Natural killer cell treated with Interleukin-12 subunit alpha and Interleukin-12 subunit beta and Interleukin-15 and Interleukin-18, amount 100 ng/mL, for 72 hours (primary cell): ENCODE data around the gene SEMA3C. TPM values are rescaled to one million over a fixed set of nuclear protein-coding genes. Genes with fewer than 3 reads are reported as not detected.

ENCODE experiments used
- ATAC-seq, 2 donors: fragments of 150-1000 bp; cut with Tn5 transposase in 1 of 2; sonication (Bioruptor Pico), chemical (Tn5 transposase) in 1 of 2; 2 replicates each; pipeline ENCODE4 v1.10.0; 2021
- DNase-seq: peaks from one replicate; pipeline ENCODE4 v3.0.0; 2022; ENCODE audit warnings: low spot score
- H3K27ac Mint-ChIP-seq, 2 donors: 1 replicate in 1 of 2; 2 replicates in 1 of 2; pipeline ENCODE4 v1.8.0; 2022; ENCODE audit warnings: mixed read lengths in 2 of 2, mild to moderate bottlenecking in 1 of 2, moderate library complexity in 1 of 2
- H3K27me3 Mint-ChIP-seq, 2 donors: 1 replicate in 1 of 2; 2 replicates in 1 of 2; pipeline ENCODE4 v1.8.0; 2022; ENCODE audit warnings: mixed read lengths in 2 of 2
- H3K36me3 Mint-ChIP-seq: one replicate; pipeline ENCODE4 v1.8.0; 2022; ENCODE audit warnings: mixed read lengths
- H3K4me1 Mint-ChIP-seq, 2 donors: 1 replicate in 1 of 2; 2 replicates in 1 of 2; pipeline ENCODE4 v1.8.0; 2022; ENCODE audit warnings: low read depth in 2 of 2, mixed read lengths in 2 of 2, mild to moderate bottlenecking in 1 of 2
- H3K4me3 Mint-ChIP-seq: one replicate; pipeline ENCODE4 v1.8.0; 2022; ENCODE audit warnings: mixed read lengths
- H3K9me3 Mint-ChIP-seq: 2 replicates; pipeline ENCODE4 v1.8.0; 2022; ENCODE audit warnings: mixed read lengths
- total RNA-seq, 2 donors: library from RNA; stranded (reverse); gene quantifications; one replicate each; pipeline ENCODE4 v1.2.3, GENCODE V29; 2022

Gene SEMA3C
- total RNA-seq, 2 donors from 2014 or later = 1.1 TPM; not detected in 1

DNA sequence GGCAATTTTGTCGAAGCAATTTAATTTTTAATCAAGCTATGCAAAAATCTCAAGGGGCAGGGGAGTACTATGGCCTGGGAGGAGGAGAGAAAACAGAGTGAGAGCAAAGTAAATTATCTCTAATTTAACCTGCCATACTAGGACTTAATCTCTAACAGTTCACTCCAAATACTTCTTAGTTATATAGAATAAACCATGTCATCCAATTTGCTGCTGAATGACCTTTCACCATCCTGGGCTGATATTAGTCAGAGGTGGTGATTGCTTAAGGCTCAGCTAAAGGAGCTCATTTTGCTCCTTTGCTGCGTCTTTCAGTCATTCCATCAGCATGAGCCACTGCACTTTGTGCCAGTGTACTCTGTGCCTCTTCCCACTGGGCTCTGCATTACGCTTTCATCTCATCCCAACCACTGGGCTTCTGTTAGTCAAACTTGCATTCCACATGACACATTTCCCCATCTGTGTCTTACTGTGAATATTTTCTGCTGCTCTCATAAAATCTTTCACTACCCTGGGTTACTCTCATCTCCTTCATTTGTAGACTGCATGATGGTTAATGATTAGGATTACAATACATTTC lies 196.1 kb downstream of the SEMA3C start:
- no peaks in the 10 kb centered on the region for H3K4me1 Mint-ChIP-seq
- H3K27me3 Mint-ChIP-seq = no peaks in the 10 kb centered on the region
- no peaks in the 10 kb centered on the region for H3K36me3 Mint-ChIP-seq
- peaks cover 3% of the 10 kb centered on the region for H3K9me3 Mint-ChIP-seq
- no peak overlapping the region for H3K4me3 Mint-ChIP-seq
- DNase-seq = no peak
- H3K27ac Mint-ChIP-seq = no peak overlapping the region
- ATAC-seq = no peak

- H3K36me3 Mint-ChIP-seq = no peaks in the 10 kb centered on the region
- H3K4me1 Mint-ChIP-seq = no peaks in the 10 kb centered on the region
- H3K4me3 Mint-ChIP-seq = no peak overlapping the region
- no peak overlapping the region for H3K27ac Mint-ChIP-seq
- H3K27me3 Mint-ChIP-seq = no peaks in the 10 kb centered on the region
- DNase-seq = no peak
- peaks cover 3% of the 10 kb centered on the region for H3K9me3 Mint-ChIP-seq
- ATAC-seq = no peak
Measured at GRCh38 chr7:80721883-80722615, 196.8 kb downstream of the SEMA3C start.

DNA sequence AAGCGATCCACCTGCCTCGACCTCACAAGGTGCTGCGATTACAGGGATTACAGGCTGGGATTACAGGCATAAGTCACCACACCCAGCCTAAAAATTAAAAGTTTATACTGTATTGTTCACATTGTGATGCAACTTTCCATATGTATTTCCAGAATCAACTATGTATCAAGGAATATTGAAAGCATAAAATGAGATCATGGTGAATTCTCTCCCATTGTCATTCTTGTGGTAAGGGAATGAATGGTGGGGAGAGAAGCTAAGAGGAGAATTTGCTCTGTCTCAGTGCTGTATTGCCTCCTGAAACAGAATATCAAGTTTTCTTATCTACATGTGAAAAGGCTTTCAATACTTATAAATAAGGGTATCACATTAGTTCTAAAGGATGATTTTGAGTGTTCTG lies 198.7 kb downstream of the SEMA3C start:
- DNase-seq = no peak
- no peaks in the 10 kb centered on the region for H3K4me1 Mint-ChIP-seq
- H3K27ac Mint-ChIP-seq = no peak overlapping the region
- no peak for ATAC-seq
- no peak overlapping the region for H3K4me3 Mint-ChIP-seq
- H3K36me3 Mint-ChIP-seq = no peaks in the 10 kb centered on the region
- H3K27me3 Mint-ChIP-seq = no peaks in the 10 kb centered on the region
- peaks cover 3% of the 10 kb centered on the region for H3K9me3 Mint-ChIP-seq

DNA sequence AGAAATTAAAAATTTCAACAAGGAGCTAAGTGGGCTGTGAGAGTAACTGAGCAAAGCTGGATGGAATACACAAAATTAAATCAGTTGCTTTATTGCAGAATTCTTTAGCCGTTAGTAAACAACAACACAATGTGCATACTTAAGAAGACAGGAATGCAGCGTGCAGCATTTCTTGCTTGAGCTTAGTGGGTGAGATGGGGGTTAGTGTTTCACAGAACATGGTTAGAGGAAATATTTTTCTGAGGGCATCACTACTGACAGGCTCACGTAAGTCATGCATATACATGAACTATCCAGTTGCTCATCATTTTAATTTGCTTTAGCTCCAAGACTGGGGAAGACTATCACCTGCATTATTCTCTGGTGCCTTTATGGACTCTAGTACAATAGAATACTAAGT lies 199.6 kb downstream of the SEMA3C start:
- Mint-ChIP-seq H3K9me3 (peaks cover 3% of the 10 kb centered on the region), H3K36me3 (no peaks in the 10 kb centered on the region), H3K4me1 (no peaks in the 10 kb centered on the region), H3K4me3 (no peak overlapping the region), H3K27ac (no peak overlapping the region), H3K27me3 (no peaks in the 10 kb centered on the region)
- DNase-seq = no peak
- ATAC-seq = no peak

DNA sequence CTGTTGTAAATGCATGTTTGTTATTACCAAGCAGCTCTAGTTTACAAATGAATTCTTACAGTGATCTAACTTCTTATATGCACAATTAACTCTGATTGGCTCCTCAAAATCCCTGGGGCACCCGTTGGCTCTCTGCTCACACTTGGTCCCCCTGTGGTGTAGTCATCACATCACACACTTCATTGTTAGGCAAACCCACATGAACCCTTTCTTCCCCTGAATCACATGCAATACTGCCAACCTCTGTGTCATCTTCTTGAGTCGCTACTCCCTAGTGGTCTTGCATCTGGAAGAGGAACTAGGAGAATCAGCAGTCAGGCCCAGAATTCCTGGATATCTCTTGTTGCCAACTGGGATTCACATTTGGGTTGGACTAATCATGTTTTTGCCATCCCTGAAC lies 207.3 kb downstream of the SEMA3C start:
- Mint-ChIP-seq H3K27ac (no peak overlapping the region), H3K9me3 (no peaks in the 10 kb centered on the region), H3K4me3 (no peak overlapping the region), H3K27me3 (no peaks in the 10 kb centered on the region), H3K4me1 (no peaks in the 10 kb centered on the region), H3K36me3 (no peaks in the 10 kb centered on the region)
- no peak for DNase-seq
- ATAC-seq = no peak

DNA sequence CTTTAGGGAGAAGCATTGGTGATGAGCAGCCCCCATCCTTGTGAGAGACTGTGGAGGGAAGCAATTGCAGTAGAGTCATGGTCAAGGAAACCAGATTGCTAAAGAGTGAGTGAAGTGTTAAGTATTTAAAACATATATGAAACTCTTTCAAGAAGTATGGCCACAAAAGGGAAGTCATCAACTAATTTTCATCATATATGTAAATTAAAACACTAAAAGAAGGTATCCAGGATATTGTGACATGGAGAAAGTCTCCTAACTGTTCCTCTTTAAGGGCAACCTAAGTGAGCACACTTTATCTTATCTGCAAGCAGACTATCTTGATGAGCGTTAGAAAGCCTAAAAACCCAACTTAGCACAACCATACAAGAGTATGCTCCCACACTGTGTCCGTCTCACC lies 210.7 kb downstream of the SEMA3C start:
- Mint-ChIP-seq H3K27ac (no peak overlapping the region), H3K4me3 (no peak overlapping the region), H3K4me1 (no peaks in the 10 kb centered on the region), H3K27me3 (no peaks in the 10 kb centered on the region), H3K36me3 (no peaks in the 10 kb centered on the region), H3K9me3 (peaks cover 2% of the 10 kb centered on the region)
- DNase-seq = no peak
- peak in 1 of 2 donors; percentile 41 for ATAC-seq

GRCh38 chr7:80707318-80707717 lies 211.5 kb downstream of the SEMA3C start:
- no peaks in the 10 kb centered on the region for H3K36me3 Mint-ChIP-seq
- H3K4me1 Mint-ChIP-seq = no peaks in the 10 kb centered on the region
- no peak overlapping the region for H3K27ac Mint-ChIP-seq
- H3K27me3 Mint-ChIP-seq = no peaks in the 10 kb centered on the region
- H3K9me3 Mint-ChIP-seq = peaks cover 2% of the 10 kb centered on the region
- DNase-seq = no peak
- H3K4me3 Mint-ChIP-seq = no peak overlapping the region
- no peak for ATAC-seq

GRCh38 chr7:80705130-80705781 lies 213.6 kb downstream of the SEMA3C start:
- Mint-ChIP-seq H3K4me1 (no peaks in the 10 kb centered on the region), H3K27me3 (no peaks in the 10 kb centered on the region), H3K4me3 (no peak overlapping the region), H3K27ac (no peak overlapping the region), H3K9me3 (peaks cover 2% of the 10 kb centered on the region), H3K36me3 (no peaks in the 10 kb centered on the region)
- ATAC-seq (no peak), DNase-seq (no peak)

- Mint-ChIP-seq H3K9me3 (peaks cover 2% of the 10 kb centered on the region), H3K36me3 (no peaks in the 10 kb centered on the region), H3K4me3 (no peak overlapping the region), H3K27me3 (no peaks in the 10 kb centered on the region), H3K4me1 (no peaks in the 10 kb centered on the region), H3K27ac (no peak overlapping the region)
- ATAC-seq = no peak
- DNase-seq = no peak
Measured at GRCh38 chr7:80703272-80703671, 215.6 kb downstream of the SEMA3C start.

GRCh38 chr7:80699721-80700256 lies 219.1 kb downstream of the SEMA3C start:
- no peaks in the 10 kb centered on the region for H3K9me3 Mint-ChIP-seq

DNA sequence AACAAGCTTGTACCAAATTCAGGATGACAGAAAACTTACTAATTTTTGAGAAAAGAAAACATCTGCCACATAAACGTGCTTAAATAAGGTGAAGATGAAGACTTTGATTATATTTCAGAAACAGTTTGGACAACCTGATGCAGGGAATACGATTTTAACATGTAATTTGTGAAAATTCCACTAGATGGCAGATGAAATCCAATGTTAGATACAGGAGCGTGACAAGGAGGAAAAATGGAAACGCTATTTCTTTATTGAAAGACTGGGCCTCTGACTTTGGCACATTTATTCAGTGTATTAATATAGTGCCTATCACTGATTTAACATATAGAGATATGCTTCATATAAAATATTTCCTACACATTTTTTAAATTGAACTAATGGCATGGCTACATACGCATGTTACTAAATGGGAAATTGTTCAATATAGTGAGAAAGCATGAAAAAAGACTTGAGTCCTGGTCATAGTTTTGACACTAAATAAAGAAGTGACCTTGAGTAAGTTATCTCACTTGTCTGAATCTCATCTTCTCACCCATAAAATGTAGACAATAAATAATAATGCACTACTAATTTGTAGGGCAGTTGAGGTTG lies 219.7 kb downstream of the SEMA3C start:
- Mint-ChIP-seq H3K36me3 (no peaks in the 10 kb centered on the region), H3K27ac (no peak overlapping the region), H3K4me3 (no peak overlapping the region), H3K4me1 (no peaks in the 10 kb centered on the region), H3K9me3 (no peaks in the 10 kb centered on the region), H3K27me3 (no peaks in the 10 kb centered on the region)
- ATAC-seq (no peak), DNase-seq (no peak)

More at GRCh38 chr7:80699721-80700256, 219.1 kb downstream of the SEMA3C start:
- Mint-ChIP-seq H3K4me3 (no peak overlapping the region), H3K36me3 (no peaks in the 10 kb centered on the region), H3K27me3 (no peaks in the 10 kb centered on the region), H3K27ac (no peak overlapping the region), H3K4me1 (no peaks in the 10 kb centered on the region)
- ATAC-seq (no peak), DNase-seq (no peak)
